LNCAP (cell line): ENCODE measurements around the gene NEURL1.

Experiments used
- TF ChIP-seq, protein P1 (sequence below): fragments of 450-650 bp; IDR thresholded peaks from 2 replicates; pipeline ENCODE4 v1.5.1; 2017; ENCODE audit warnings: mild to moderate bottlenecking

Gene NEURL1

DNA sequence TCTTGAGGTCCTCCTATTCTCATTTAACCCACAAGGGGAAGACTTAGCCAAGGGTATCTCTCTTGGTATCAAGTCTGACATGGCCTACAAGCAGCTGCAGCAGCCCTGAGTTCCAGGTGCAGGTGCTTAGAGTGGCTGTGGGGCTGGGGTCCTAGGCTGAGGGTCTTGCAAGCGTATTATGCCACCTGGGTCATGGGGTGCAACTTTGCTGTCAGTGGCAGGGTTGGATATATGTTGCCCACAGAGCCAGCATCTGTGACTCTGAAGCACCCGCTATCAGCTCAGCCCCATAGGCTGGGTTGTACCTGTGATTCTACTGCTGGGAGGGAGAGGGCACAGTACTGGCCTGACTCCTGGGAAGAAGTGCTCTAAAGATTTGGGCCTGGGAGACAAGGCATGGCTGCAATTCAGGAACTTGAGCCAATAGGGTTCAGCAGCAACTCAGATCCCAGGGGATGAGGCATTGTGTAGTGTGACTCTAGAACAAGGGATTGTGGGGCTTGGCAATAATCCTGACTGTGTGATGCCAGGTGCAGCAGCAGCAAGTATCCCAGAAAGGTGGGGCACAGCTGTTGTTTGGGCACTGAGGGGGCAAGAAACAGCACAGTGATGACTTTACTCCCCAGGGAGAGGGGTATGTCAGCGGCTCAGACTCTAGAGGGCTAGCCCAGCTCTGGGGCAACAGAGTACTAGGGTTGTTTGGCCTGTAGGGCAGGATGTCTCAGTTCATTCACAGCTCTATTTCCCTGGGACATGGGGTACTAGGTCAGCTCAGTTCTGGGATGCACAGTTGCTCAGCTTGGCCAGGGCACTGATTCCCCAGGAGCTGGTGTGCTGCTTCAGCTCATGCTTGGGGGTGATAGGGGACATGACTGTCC is 41.4 kb downstream of the NEURL1 start:
- TF ChIP-seq, protein P1, sequence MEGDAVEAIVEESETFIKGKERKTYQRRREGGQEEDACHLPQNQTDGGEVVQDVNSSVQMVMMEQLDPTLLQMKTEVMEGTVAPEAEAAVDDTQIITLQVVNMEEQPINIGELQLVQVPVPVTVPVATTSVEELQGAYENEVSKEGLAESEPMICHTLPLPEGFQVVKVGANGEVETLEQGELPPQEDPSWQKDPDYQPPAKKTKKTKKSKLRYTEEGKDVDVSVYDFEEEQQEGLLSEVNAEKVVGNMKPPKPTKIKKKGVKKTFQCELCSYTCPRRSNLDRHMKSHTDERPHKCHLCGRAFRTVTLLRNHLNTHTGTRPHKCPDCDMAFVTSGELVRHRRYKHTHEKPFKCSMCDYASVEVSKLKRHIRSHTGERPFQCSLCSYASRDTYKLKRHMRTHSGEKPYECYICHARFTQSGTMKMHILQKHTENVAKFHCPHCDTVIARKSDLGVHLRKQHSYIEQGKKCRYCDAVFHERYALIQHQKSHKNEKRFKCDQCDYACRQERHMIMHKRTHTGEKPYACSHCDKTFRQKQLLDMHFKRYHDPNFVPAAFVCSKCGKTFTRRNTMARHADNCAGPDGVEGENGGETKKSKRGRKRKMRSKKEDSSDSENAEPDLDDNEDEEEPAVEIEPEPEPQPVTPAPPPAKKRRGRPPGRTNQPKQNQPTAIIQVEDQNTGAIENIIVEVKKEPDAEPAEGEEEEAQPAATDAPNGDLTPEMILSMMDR, result no peak

DNA sequence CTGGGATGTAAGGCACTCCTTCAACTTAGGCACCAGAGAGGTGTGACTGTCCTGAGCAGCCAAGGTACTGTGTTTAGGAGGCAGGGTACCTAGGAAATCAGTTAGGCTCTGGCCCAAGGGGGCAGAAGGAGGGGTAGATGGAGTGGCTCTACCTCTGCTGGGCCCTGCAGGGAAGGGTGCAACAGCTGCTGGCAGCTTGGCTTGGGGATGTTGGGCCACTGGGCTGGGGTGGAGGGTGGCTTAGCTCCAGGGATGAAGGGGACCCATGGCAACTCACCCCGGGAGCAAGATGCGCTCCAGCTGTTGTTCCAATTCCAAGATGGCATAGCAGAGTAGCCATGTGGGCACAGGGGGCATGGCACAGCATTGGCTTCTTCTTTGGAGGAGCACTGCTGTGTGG is 42.1 kb downstream of the NEURL1 start:
- TF ChIP-seq, protein P1, result no peak

DNA sequence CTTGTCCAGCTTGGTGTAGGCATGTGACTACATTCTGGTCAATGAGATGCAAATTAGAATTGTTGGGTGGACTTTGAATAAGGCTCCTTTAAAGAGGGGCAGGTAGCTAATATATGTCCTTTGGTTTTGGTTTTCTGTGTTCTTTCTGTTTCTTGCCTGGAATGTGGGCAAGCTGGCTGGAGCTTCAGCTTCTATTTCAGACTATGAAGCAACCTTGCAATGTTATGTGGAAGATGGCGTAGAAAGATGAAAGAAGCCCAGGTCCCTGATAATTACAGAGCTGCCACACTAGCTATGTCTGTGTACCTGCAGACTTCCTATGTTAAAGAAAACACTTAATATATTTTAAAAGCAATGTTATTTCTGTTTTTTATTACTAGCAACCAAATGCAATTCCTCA is 46.2 kb downstream of the NEURL1 start:
- TF ChIP-seq, protein P1, result no peak

DNA sequence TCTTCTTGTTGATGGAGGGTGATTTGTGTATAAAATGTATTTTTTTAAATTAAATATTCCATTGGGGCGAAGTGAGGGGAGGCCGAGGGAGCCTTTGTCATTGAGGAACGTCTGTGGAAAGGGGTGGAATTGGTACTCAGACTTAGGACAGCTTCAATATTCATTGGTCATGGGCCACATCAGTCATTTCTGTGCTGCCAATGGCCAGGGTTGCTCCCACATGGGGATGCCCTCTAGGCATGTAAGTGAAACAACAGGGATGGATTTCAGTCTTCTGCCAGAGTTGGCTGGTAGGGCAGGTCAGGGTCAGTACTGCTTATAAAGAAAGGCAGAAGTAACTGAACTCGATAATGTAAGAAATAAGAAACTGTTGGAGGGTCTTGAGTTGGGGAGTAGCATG is 47.2 kb downstream of the NEURL1 start:
- TF ChIP-seq, protein P1, result no peak

DNA sequence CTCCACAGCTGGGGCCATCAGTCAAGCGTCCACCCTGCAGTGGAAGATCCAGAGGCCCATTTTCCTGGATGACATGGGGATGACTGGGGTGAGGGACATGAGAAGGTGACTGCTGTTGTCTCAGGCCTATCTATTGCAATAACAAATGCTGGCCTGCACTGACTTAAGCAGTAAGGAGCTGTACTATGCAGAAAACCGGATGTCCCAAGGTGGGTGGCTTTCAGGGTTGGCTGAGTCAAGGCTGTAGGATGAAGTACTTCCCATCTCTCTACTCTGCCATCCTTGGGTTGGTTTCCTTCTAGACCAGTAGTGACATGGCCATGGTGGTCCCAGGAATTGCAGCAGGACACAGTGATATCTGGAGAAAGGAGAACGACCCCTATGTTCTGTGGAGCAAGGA is 48.1 kb downstream of the NEURL1 start:
- TF ChIP-seq, protein P1, result no peak

DNA sequence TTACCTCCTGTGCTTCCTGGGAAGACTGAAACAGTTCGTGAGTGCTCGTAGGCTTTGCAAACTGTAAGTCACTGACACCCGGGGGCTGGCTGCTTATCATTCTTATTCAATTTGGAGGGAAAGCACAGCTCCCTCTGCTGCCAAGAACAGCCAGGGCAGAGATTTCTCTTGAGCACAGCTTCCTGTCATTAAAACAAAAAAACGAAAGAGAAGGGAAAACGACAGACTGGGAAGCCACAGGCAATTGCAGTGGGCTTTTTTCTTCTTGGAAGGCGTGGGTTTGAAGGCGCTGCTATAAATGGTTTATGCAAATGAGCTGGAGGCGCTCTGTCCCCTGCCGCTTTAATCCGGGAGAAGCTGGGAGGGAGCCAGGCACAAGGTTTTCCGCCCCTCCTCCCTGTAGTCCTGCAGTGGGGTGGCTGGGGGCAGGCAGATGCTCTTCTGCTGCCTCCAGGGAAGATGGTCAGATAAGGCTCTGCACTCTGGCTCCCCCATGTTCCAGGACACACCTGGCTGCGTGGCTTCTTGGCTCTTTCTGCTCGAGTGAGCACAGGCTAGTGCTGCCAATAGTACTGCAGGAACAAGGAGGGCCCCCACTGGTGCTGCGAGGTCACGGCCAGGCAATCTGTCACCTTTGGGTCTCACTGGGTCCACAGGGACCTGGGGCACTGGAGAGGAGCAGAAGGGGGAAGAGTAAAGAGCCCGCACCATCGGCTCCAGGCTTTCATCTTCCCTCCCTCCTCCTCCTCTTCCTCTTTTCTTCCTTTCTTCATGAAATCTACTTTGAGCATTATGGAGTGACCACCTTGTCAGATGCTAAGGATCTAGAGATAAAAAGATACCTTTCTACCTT is 49.5 kb downstream of the NEURL1 start:
- TF ChIP-seq, protein P1, result peak; percentile 66

DNA sequence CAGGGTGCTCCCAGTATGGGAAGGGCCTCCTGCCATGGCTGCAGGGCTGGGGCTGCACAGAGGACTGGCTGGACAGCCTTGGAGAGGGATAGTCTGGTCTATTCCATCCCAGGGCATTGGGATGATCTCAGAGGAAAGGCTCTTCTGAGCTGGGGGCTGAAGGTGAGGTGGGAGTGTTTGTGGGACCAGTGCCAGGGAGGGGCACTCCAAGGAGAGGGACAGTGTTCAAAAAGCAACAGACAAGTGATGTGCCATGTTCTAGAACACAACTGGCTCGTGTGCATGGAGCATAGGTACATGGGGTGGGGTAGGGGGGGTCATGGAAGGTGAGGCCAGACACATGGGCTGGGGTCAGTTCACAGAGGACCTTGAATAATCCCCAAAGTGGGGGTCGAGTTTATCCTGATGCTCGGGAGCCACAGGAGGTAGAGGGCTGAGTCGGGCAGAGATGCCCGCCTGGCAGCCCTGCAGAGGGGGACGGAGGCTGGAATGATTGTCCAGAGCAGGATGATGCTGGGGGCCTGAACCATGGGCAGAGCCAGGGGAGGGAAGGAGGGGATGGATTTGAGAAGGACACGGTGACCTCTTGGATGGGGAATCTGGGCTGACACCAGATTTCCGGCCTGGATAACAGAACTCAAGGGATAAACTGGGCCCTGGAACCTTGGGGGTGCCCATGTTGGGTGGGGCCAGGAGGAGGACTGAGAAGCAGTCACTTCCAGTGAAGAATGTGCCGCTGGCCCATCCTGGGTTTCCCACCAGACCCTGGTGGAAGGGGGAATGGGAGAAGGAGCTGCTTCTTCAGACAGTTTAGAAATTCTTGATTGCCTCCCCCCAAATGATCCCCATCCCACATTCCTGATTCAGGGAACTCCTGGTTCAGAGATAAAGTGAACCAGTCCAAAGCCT is 50.4 kb downstream of the NEURL1 start:
- TF ChIP-seq, protein P1, result no peak
